Peyer's patch (tissue), 4 donors: ENCODE data around the gene EMILIN3.

ENCODE experiments used
- CTCF ChIP-seq, 6 experiments: fragments of 450-650 bp in 4 of 6; fragments of 200-600 bp in 2 of 6; sonication (generic) in 1 of 6; IDR thresholded peaks; one replicate each; pipeline ENCODE4 v1.5.1; 2017 to 2019; ENCODE audit warnings: antibody characterized with exemption in 6 of 6, mild to moderate bottlenecking in 3 of 6, moderate library complexity in 1 of 6
- POLR2A ChIP-seq, 2 donors: fragments of 450-650 bp; IDR thresholded peaks; one replicate each; pipeline ENCODE4 v1.5.1; 2017; ENCODE audit warnings: antibody characterized with exemption in 2 of 2, mild to moderate bottlenecking in 2 of 2, moderate library complexity in 2 of 2

DNA sequence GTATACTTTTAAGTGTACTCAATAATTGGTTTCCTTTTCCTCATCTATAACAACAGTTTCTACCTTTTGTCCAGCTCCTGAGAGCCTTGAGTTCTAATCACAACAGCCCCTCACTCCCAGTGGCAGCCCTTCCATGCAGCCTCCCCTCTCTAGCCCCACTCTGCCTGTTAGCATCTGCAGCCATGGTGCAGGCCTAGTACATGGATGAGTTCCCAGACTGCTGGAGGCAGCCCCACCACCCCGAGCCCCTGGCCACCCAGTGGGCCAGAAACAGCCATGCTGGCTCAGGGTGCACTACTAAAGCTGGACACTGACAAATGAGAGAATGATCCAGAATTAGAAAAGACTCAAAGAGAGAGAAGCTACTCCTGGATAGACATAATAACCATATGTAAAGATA, 35.7 kb downstream of the EMILIN3 start:
- TF ChIP-seq CTCF (IDR thresholded peaks at IDR 0.05) (no peak), POLR2A (IDR thresholded peaks at IDR 0.05) (no peak)
